Neutrophil (primary cell): ENCODE results near the gene RPRD1A.

Source experiments
- H3K27ac ChIP-seq: fragments of 200-600 bp; sonication (generic); 2 replicates; pipeline ENCODE4 v1.5.1; 2016; ENCODE audit warnings: mild to moderate bottlenecking, moderate library complexity
- H3K27me3 ChIP-seq: fragments of 200-600 bp; sonication (generic); 2 replicates; pipeline ENCODE4 v1.6.0; 2016; ENCODE audit warnings: mild to moderate bottlenecking
- H3K36me3 ChIP-seq: fragments of 200-600 bp; sonication (generic); 2 replicates; pipeline ENCODE4 v1.5.1; 2017
- H3K4me1 ChIP-seq, 2 experiments: fragments of 200-600 bp in 1 of 2; sonication (generic) in 1 of 2; 1 replicate in 1 of 2; 2 replicates in 1 of 2; pipeline versions ENCODE4 v1.5.1 to v1.6.1; 2013 to 2016; ENCODE audit warnings: low read depth in 1 of 2, low read length in 1 of 2, mild to moderate bottlenecking in 1 of 2, moderate library complexity in 1 of 2; ENCODE audit not compliant: control insufficient read depth in 1 of 2, insufficient read depth in 1 of 2
- H3K4me3 ChIP-seq, 2 experiments: fragments of 200-600 bp in 1 of 2; sonication (generic) in 1 of 2; 1 replicate in 1 of 2; 2 replicates in 1 of 2; pipeline ENCODE4 v1.5.1; 2013 to 2016; ENCODE audit warnings: low read depth in 1 of 2, low read length in 1 of 2, mild to moderate bottlenecking in 1 of 2, moderate library complexity in 1 of 2
- H3K9me3 ChIP-seq: fragments of 200-600 bp; sonication (generic); 2 replicates; pipeline ENCODE4 v1.5.1; 2016
- TF ChIP-seq, protein P1 (sequence below): fragments of 200-600 bp; sonication (generic); IDR thresholded peaks from 2 replicates; pipeline ENCODE4 v1.5.1; 2016; ENCODE audit warnings: antibody characterized with exemption

RPRD1A gene

GRCh38 chr18:36064027-36064808 lies 3.1 kb downstream of the RPRD1A start:
- Histone ChIP-seq H3K27ac (no peak overlapping the region), H3K4me1 (peaks cover 18 to 20% of the 10 kb centered on the region in 2 experiments), H3K27me3 (no peaks in the 10 kb centered on the region), H3K9me3 (no peaks in the 10 kb centered on the region), H3K36me3 (peaks cover 5% of the 10 kb centered on the region), H3K4me3 (no peak overlapping the region)
- TF ChIP-seq, protein P1, sequence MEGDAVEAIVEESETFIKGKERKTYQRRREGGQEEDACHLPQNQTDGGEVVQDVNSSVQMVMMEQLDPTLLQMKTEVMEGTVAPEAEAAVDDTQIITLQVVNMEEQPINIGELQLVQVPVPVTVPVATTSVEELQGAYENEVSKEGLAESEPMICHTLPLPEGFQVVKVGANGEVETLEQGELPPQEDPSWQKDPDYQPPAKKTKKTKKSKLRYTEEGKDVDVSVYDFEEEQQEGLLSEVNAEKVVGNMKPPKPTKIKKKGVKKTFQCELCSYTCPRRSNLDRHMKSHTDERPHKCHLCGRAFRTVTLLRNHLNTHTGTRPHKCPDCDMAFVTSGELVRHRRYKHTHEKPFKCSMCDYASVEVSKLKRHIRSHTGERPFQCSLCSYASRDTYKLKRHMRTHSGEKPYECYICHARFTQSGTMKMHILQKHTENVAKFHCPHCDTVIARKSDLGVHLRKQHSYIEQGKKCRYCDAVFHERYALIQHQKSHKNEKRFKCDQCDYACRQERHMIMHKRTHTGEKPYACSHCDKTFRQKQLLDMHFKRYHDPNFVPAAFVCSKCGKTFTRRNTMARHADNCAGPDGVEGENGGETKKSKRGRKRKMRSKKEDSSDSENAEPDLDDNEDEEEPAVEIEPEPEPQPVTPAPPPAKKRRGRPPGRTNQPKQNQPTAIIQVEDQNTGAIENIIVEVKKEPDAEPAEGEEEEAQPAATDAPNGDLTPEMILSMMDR = no peak

- Histone ChIP-seq H3K4me3 (no peak overlapping the region), H3K4me1 (no peaks in the 10 kb centered on the region), H3K27ac (no peak overlapping the region), H3K9me3 (no peaks in the 10 kb centered on the region), H3K36me3 (no peaks in the 10 kb centered on the region), H3K27me3 (no peaks in the 10 kb centered on the region)
- TF ChIP-seq, protein P1 = no peak
These were observed 8.7 kb downstream of the RPRD1A start for GRCh38 chr18:36058674-36059073.

DNA sequence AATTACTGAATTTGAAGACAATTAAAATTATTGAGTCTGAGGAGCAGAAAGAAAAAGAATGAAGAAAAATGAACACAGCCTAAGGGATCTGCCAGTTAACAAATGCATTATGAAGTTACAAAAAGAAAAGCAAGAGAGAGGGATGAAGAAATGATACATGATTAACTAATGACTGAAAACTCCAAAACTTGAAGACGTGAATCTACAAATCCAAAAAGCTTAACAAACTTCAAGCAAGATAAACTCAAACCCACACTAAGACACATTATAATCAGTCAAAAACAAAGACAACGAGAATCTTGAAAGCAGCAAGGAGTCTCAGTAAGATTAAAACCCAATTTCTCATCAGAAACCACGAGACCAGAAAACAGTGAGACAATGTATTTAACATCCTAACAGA lies 15.6 kb downstream of the RPRD1A start:
- Histone ChIP-seq H3K27me3 (no peaks in the 10 kb centered on the region), H3K36me3 (no peaks in the 10 kb centered on the region), H3K9me3 (no peaks in the 10 kb centered on the region), H3K4me1 (no peaks in the 10 kb centered on the region), H3K4me3 (no peak overlapping the region), H3K27ac (no peak overlapping the region)
- TF ChIP-seq, protein P1 = no peak

GRCh38 chr18:36050479-36050878 lies 16.9 kb downstream of the RPRD1A start:
- no peak overlapping the region for H3K4me3 ChIP-seq
- no peak overlapping the region for H3K27ac ChIP-seq
- H3K9me3 ChIP-seq = no peaks in the 10 kb centered on the region
- no peaks in the 10 kb centered on the region for H3K36me3 ChIP-seq
- TF ChIP-seq, protein P1 = no peak
- no peaks in the 10 kb centered on the region for H3K27me3 ChIP-seq
- H3K4me1 ChIP-seq = no peaks in the 10 kb centered on the region

- no peak overlapping the region for H3K27ac ChIP-seq
- H3K4me3 ChIP-seq = no peak overlapping the region
- TF ChIP-seq, protein P1 = no peak
- H3K36me3 ChIP-seq = no peaks in the 10 kb centered on the region
- H3K27me3 ChIP-seq = no peaks in the 10 kb centered on the region
- H3K9me3 ChIP-seq = no peaks in the 10 kb centered on the region
- no peaks in the 10 kb centered on the region for H3K4me1 ChIP-seq
These were observed 19.8 kb downstream of the RPRD1A start for GRCh38 chr18:36047521-36047920.
